ENCODE measurements around the gene NUP210L. TPM values are rescaled to one million over a fixed set of nuclear protein-coding genes. Genes with fewer than 3 reads are reported as not detected.

NUP210L gene
- total and polyA plus RNA-seq, 3 experiments from 2014 or later = 0.06 to 0.09 TPM; not detected in 1

- ChIA-PET POLR2A (interaction anchor here (1.5 kb wide), 1 partner anchor 21 kb away, joined by 4 read pairs; no protein-coding TSS in a partner anchor), CTCF (interaction anchor here (2.0 kb wide), 1 partner anchor 20 kb away, joined by 5 read pairs; no protein-coding TSS in a partner anchor)
- H3K36me3 ChIP-seq (ENCODE audit: insufficient read depth, low read length) = peaks cover 18% of the 10 kb centered on the region
- Mint-ChIP-seq H3K4me1 (peaks cover 67 to 81% (median 80%) of the 10 kb centered on the region in 3 donors), H3K36me3 (peaks cover 0 to 67% (median 2%) of the 10 kb centered on the region in 3 donors), H3K9me3 (no peaks in the 10 kb centered on the region), H3K27ac (peak overlapping the region; percentile 58 to 100 (median 91)), H3K4me3 (peak overlapping the region; percentile 58 to 100 (median 89)), H3K27me3 (no peaks in the 10 kb centered on the region)
- H3K27me3 ChIP-seq (ENCODE audit: insufficient read depth, low read length, poor library complexity, severe bottlenecking) = no peaks in the 10 kb centered on the region
- no peak for DNase-seq
- H3K27ac ChIP-seq (ENCODE audit: low read depth, low read length) = peak overlapping the region; percentile 48
- H3K9me3 ChIP-seq (ENCODE audit: low read length) = no peaks in the 10 kb centered on the region
- peak overlapping the region; percentile 35 for H3K4me3 ChIP-seq (ENCODE audit: low read length)
- peaks cover 71% of the 10 kb centered on the region for H3K4me1 ChIP-seq (ENCODE audit: insufficient read depth, low read length)
These were observed 24.3 kb upstream of the NUP210L start for GRCh38 chr1:154178911-154179811.

- no peak for DNase-seq
- Histone ChIP-seq H3K27ac (ENCODE audit: low read depth, low read length) (no peak overlapping the region), H3K4me3 (ENCODE audit: low read length) (no peak overlapping the region), H3K36me3 (ENCODE audit: insufficient read depth, low read length) (peaks cover 19% of the 10 kb centered on the region), H3K27me3 (ENCODE audit: insufficient read depth, low read length, poor library complexity, severe bottlenecking) (no peaks in the 10 kb centered on the region), H3K9me3 (ENCODE audit: low read length) (no peaks in the 10 kb centered on the region), H3K4me1 (ENCODE audit: insufficient read depth, low read length) (peaks cover 64% of the 10 kb centered on the region)
- Mint-ChIP-seq H3K4me3 (peak overlapping the region; percentile 49 to 100 (median 81)), H3K36me3 (peaks cover under 1 to 68% (median 4%) of the 10 kb centered on the region in 3 donors), H3K4me1 (peaks cover 63 to 74% (median 74%) of the 10 kb centered on the region in 3 donors), H3K9me3 (no peaks in the 10 kb centered on the region), H3K27ac (peak overlapping the region; percentile 58 to 100 (median 91)), H3K27me3 (no peaks in the 10 kb centered on the region)
- CTCF ChIA-PET = no interaction called here
- POLR2A ChIA-PET = interaction anchor here (1.5 kb wide), 1 partner anchor 20 kb away, joined by 4 read pairs; no protein-coding TSS in a partner anchor
These were observed 23.1 kb upstream of the NUP210L start for GRCh38 chr1:154178013-154178412.

GRCh38 chr1:154176337-154176736 lies 21.5 kb upstream of the NUP210L start:
- H3K27ac ChIP-seq (ENCODE audit: low read depth, low read length) = no peak overlapping the region
- POLR2A ChIA-PET = no interaction called here
- no peaks in the 10 kb centered on the region for H3K9me3 Mint-ChIP-seq

GRCh38 chr1:154174654-154175053 lies 19.8 kb upstream of the NUP210L start:
- ChIA-PET POLR2A (no interaction called here), CTCF (interaction anchor here (1.4 to 3.0 kb wide), 3 partner anchors 13 to 17 kb away, joined by 4 to 7 read pairs (median 6); no protein-coding TSS in a partner anchor)
- H3K27me3 Mint-ChIP-seq = no peaks in the 10 kb centered on the region
- peaks cover 15 to 78% (median 24%) of the 10 kb centered on the region in 3 donors for H3K36me3 Mint-ChIP-seq
- no peak overlapping the region for H3K4me3 Mint-ChIP-seq
- H3K4me1 Mint-ChIP-seq = peaks cover 56 to 71% (median 71%) of the 10 kb centered on the region in 3 donors
- peaks cover 53% of the 10 kb centered on the region for H3K36me3 ChIP-seq (ENCODE audit: insufficient read depth, low read length)
- H3K27ac ChIP-seq (ENCODE audit: low read depth, low read length) = no peak overlapping the region
- H3K9me3 ChIP-seq (ENCODE audit: low read length) = no peaks in the 10 kb centered on the region
- H3K27ac Mint-ChIP-seq = peak overlapping the region in 1 of 8 donors; percentile 44
- H3K4me3 ChIP-seq (ENCODE audit: low read length) = no peak overlapping the region
- no peak for DNase-seq
- peaks cover 41% of the 10 kb centered on the region for H3K4me1 ChIP-seq (ENCODE audit: insufficient read depth, low read length)
- no peaks in the 10 kb centered on the region for H3K27me3 ChIP-seq (ENCODE audit: insufficient read depth, low read length, poor library complexity, severe bottlenecking)
- no peaks in the 10 kb centered on the region for H3K9me3 Mint-ChIP-seq

More at GRCh38 chr1:154176337-154176736, 21.5 kb upstream of the NUP210L start:
- H3K36me3 ChIP-seq (ENCODE audit: insufficient read depth, low read length) = peaks cover 36% of the 10 kb centered on the region
- no peaks in the 10 kb centered on the region for H3K27me3 ChIP-seq (ENCODE audit: insufficient read depth, low read length, poor library complexity, severe bottlenecking)
- Mint-ChIP-seq H3K27me3 (no peaks in the 10 kb centered on the region), H3K4me3 (peak overlapping the region in 5 of 7 donors; percentile 14 to 62 (median 38)), H3K4me1 (peaks cover 65 to 77% (median 77%) of the 10 kb centered on the region in 3 donors), H3K36me3 (peaks cover 13 to 71% (median 17%) of the 10 kb centered on the region in 3 donors), H3K27ac (peak overlapping the region; percentile 21 to 93 (median 68))
- no peak overlapping the region for H3K4me3 ChIP-seq (ENCODE audit: low read length)
- DNase-seq = no peak
- CTCF ChIA-PET = interaction anchor here (1.4 to 3.0 kb wide), 2 partner anchors 16 to 20 kb away, joined by 3 to 7 read pairs; no protein-coding TSS in a partner anchor
- H3K4me1 ChIP-seq (ENCODE audit: insufficient read depth, low read length) = peaks cover 57% of the 10 kb centered on the region
- no peaks in the 10 kb centered on the region for H3K9me3 ChIP-seq (ENCODE audit: low read length)

GRCh38 chr1:154171880-154172279 lies 17.0 kb upstream of the NUP210L start:
- POLR2A ChIA-PET = no interaction called here

GRCh38 chr1:154171223-154171583 lies 16.3 kb upstream of the NUP210L start:
- CTCF ChIA-PET = interaction anchor here (0.8 to 1.0 kb wide), 2 partner anchors 12 to 185 kb away, joined by 3 read pairs; partner anchors contain the start of gene RAB13
- no peak for DNase-seq
- H3K4me3 ChIP-seq (ENCODE audit: low read length) = no peak overlapping the region
- no peaks in the 10 kb centered on the region for H3K27me3 ChIP-seq (ENCODE audit: insufficient read depth, low read length, poor library complexity, severe bottlenecking)
- no peak overlapping the region for H3K27ac ChIP-seq (ENCODE audit: low read depth, low read length)
- Mint-ChIP-seq H3K9me3 (no peaks in the 10 kb centered on the region), H3K4me1 (peaks cover 28 to 47% (median 45%) of the 10 kb centered on the region in 3 donors), H3K27me3 (no peaks in the 10 kb centered on the region), H3K36me3 (peaks cover 15 to 86% (median 35%) of the 10 kb centered on the region in 3 donors), H3K27ac (peak overlapping the region in 6 of 8 donors; percentile 65 to 86 (median 76)), H3K4me3 (no peak overlapping the region)
- POLR2A ChIA-PET = no interaction called here
- H3K4me1 ChIP-seq (ENCODE audit: insufficient read depth, low read length) = peaks cover 6% of the 10 kb centered on the region
- H3K9me3 ChIP-seq (ENCODE audit: low read length) = no peaks in the 10 kb centered on the region
- H3K36me3 ChIP-seq (ENCODE audit: insufficient read depth, low read length) = peaks cover 73% of the 10 kb centered on the region

More at GRCh38 chr1:154171880-154172279, 17.0 kb upstream of the NUP210L start:
- no peaks in the 10 kb centered on the region for H3K9me3 Mint-ChIP-seq
- CTCF ChIA-PET = interaction anchor here (0.8 to 1.0 kb wide), 2 partner anchors 13 to 185 kb away, joined by 3 read pairs; partner anchors contain the start of gene RAB13
- H3K27me3 Mint-ChIP-seq = no peaks in the 10 kb centered on the region
- H3K4me3 ChIP-seq (ENCODE audit: low read length) = no peak overlapping the region
- no peaks in the 10 kb centered on the region for H3K27me3 ChIP-seq (ENCODE audit: insufficient read depth, low read length, poor library complexity, severe bottlenecking)
- DNase-seq = no peak
- peaks cover 13% of the 10 kb centered on the region for H3K4me1 ChIP-seq (ENCODE audit: insufficient read depth, low read length)
- peaks cover 32 to 54% (median 52%) of the 10 kb centered on the region in 3 donors for H3K4me1 Mint-ChIP-seq
- peak overlapping the region in 7 of 8 donors; percentile 13 to 82 (median 63) for H3K27ac Mint-ChIP-seq
- H3K9me3 ChIP-seq (ENCODE audit: low read length) = no peaks in the 10 kb centered on the region
- H3K36me3 Mint-ChIP-seq = peaks cover 15 to 84% (median 35%) of the 10 kb centered on the region in 3 donors
- no peak overlapping the region for H3K4me3 Mint-ChIP-seq
- no peak overlapping the region for H3K27ac ChIP-seq (ENCODE audit: low read depth, low read length)
- H3K36me3 ChIP-seq (ENCODE audit: insufficient read depth, low read length) = peaks cover 70% of the 10 kb centered on the region

GRCh38 chr1:154170547-154171222 lies 15.8 kb upstream of the NUP210L start:
- Histone ChIP-seq H3K4me3 (ENCODE audit: low read length) (no peak overlapping the region), H3K9me3 (ENCODE audit: low read length) (no peaks in the 10 kb centered on the region), H3K36me3 (ENCODE audit: insufficient read depth, low read length) (peaks cover 74% of the 10 kb centered on the region), H3K27ac (ENCODE audit: low read depth, low read length) (no peak overlapping the region), H3K4me1 (ENCODE audit: insufficient read depth, low read length) (peaks cover 1% of the 10 kb centered on the region), H3K27me3 (ENCODE audit: insufficient read depth, low read length, poor library complexity, severe bottlenecking) (no peaks in the 10 kb centered on the region)
- ChIA-PET CTCF (interaction anchor here (1.0 kb wide), 1 partner anchor 184 kb away, joined by 3 read pairs; the partner anchor contains the start of gene RAB13), POLR2A (no interaction called here)
- H3K27me3 Mint-ChIP-seq = no peaks in the 10 kb centered on the region
- H3K9me3 Mint-ChIP-seq = no peaks in the 10 kb centered on the region
- DNase-seq = no peak
- peaks cover 23 to 43% (median 42%) of the 10 kb centered on the region in 3 donors for H3K4me1 Mint-ChIP-seq
- peaks cover 15 to 86% (median 37%) of the 10 kb centered on the region in 3 donors for H3K36me3 Mint-ChIP-seq
- peak overlapping the region; percentile 24 to 88 (median 68) for H3K27ac Mint-ChIP-seq
- H3K4me3 Mint-ChIP-seq = no peak overlapping the region
